Epithelial cell of proximal tubule (primary cell): ENCODE results near the gene VPS8. TPM values are rescaled to one million over a fixed set of nuclear protein-coding genes. Genes with fewer than 3 reads are reported as not detected.

Experiments
- DNase-seq: peaks from one replicate; pipeline ENCODE4 v3.0.0-alpha.2; 2011; ENCODE audit warnings: low read depth
- H3K4me3 ChIP-seq: 2 replicates; pipeline ENCODE4 v1.5.1; 2011; ENCODE audit warnings: low read depth, mild to moderate bottlenecking, low read length
- total RNA-seq: library from RNA; depleted of rRNA; stranded (reverse); fragments of >200 nt; gene quantifications from 2 replicates; pipeline ENCODE4 v1.2.3, GENCODE V29; 2015
- TF ChIP-seq, protein P1 (sequence below): conservative IDR thresholded peaks from 2 replicates; pipeline ENCODE4 v1.5.1; 2012; ENCODE audit warnings: low read depth, mild to moderate bottlenecking, low read length

VPS8 gene
- total RNA-seq, 1 donor from 2014 or later, result 16.7 TPM

DNA sequence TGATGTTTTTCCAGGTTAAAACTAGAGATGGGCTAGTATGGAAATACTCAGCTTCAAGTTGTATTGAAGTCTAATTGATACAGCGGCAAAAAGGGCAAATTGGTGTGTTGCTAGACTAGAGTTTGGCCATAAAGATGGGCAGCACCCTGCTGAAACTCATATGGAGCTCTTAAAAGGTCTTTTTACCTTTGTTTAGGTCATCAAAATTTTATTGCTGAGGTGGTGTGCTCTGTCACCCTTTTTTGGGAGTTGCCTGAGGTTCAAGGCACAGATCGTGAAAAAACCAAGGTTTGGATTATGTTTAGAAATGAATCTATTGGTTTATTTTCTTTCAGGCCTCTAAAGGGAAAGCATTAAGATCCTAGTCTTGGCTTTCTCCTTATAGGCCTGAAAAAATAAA is 38.2 kb downstream of the VPS8 start:
- TF ChIP-seq, protein P1, sequence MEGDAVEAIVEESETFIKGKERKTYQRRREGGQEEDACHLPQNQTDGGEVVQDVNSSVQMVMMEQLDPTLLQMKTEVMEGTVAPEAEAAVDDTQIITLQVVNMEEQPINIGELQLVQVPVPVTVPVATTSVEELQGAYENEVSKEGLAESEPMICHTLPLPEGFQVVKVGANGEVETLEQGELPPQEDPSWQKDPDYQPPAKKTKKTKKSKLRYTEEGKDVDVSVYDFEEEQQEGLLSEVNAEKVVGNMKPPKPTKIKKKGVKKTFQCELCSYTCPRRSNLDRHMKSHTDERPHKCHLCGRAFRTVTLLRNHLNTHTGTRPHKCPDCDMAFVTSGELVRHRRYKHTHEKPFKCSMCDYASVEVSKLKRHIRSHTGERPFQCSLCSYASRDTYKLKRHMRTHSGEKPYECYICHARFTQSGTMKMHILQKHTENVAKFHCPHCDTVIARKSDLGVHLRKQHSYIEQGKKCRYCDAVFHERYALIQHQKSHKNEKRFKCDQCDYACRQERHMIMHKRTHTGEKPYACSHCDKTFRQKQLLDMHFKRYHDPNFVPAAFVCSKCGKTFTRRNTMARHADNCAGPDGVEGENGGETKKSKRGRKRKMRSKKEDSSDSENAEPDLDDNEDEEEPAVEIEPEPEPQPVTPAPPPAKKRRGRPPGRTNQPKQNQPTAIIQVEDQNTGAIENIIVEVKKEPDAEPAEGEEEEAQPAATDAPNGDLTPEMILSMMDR, result no peak
- DNase-seq, result no peak
- no peak overlapping the region for H3K4me3 ChIP-seq

DNA sequence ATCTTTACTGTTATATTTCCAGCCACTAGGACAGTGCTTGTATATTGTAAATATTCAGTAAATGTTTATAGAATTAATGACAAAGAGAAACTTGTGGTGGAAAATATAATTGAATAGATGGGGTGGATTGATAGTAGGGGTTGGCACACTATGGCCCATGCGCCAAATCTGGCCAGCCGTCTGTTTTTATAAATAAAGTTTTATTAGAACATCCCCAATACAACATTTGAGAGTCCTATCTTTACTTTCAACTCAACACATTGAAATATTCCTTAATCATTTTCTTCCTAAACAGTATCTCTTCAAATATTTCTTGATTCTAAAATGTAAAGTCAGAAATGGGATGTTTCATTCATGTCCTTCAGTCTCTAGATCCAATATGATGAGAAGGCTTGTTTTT is 45.1 kb downstream of the VPS8 start:
- H3K4me3 ChIP-seq, result no peak overlapping the region
- DNase-seq, result no peak
- TF ChIP-seq, protein P1, result no peak

DNA sequence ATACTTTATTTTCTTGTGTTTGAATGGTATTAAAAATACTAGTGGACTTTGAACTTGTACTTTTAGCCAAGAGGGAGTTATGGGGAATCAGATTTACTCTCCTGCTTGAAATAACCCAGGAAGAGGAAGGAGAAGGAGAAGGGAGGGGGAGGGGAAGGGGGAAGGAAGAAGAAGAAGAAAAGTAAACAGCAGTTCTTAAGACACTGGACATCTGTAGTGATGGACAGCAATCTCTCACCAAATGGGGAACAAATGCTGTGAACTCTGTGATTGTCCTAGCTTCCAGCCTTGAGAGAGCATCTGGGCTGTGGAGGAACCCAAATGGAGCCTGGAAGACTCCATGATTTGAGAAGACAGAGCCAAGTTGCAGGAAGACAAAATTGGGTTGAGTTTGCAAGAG is 52.0 kb downstream of the VPS8 start:
- TF ChIP-seq, protein P1, result no peak
- no peak for DNase-seq
- no peak overlapping the region for H3K4me3 ChIP-seq

DNA sequence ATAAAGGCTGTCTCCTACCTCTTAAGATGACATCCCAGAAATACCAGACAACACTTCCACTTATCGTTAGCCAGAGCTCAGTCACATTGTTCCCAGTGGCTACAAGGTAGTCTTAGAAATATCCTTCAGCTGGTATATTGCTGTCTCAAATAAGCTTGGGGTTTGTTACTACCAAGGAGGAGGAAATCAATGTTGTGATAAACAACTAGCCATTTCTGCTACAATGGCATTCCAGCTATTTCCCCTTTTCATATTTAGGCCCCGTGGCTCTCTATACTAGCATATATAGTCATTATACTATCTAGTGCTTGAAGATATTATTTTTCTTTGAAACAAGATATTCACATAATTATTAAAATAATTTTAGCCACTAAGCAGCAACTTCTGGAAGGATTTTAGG is 56.5 kb downstream of the VPS8 start:
- no peak overlapping the region for H3K4me3 ChIP-seq
- no peak for DNase-seq
- TF ChIP-seq, protein P1, result no peak

DNA sequence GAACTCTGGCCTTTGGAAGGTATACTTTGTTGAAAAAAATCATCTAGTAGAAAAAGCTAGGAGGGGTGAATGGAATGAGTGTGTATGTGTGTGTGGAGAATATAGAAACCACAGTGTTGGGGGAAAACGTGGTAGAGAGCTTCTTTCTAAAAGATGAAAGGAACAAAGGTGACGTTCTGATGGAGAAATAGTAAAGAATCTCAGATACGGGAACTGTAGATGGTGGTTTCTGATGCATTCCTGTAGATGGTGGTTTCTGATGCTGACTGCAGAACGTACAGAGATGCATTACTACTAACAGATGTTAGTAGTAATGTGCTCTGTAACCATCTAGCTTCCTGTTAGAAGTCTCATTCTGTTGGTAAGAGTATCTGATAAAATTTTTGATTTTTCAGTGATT is 60.2 kb downstream of the VPS8 start:
- DNase-seq, result no peak
- H3K4me3 ChIP-seq, result no peak overlapping the region
- TF ChIP-seq, protein P1, result no peak

DNA sequence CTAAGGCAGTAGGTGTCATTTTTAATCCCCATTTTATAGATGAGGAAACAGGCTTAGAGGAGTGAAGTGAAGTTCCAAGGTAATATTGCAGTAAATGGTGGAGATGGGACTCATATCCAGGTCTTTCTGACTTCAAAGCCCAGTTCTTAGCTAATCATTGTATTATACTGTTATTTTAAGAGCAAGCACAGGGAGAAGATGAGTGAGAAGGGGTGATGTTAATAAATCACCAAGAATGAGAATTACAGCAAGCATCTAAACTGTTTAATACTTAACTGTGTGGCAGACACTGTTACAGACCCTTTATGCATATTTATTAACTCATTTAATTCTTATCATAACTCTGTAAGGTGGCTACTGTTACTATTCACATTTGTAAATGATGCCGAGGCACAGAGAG is 61.2 kb downstream of the VPS8 start:
- H3K4me3 ChIP-seq, result no peak overlapping the region
- peak; percentile 31 for DNase-seq
- TF ChIP-seq, protein P1, result no peak

DNA sequence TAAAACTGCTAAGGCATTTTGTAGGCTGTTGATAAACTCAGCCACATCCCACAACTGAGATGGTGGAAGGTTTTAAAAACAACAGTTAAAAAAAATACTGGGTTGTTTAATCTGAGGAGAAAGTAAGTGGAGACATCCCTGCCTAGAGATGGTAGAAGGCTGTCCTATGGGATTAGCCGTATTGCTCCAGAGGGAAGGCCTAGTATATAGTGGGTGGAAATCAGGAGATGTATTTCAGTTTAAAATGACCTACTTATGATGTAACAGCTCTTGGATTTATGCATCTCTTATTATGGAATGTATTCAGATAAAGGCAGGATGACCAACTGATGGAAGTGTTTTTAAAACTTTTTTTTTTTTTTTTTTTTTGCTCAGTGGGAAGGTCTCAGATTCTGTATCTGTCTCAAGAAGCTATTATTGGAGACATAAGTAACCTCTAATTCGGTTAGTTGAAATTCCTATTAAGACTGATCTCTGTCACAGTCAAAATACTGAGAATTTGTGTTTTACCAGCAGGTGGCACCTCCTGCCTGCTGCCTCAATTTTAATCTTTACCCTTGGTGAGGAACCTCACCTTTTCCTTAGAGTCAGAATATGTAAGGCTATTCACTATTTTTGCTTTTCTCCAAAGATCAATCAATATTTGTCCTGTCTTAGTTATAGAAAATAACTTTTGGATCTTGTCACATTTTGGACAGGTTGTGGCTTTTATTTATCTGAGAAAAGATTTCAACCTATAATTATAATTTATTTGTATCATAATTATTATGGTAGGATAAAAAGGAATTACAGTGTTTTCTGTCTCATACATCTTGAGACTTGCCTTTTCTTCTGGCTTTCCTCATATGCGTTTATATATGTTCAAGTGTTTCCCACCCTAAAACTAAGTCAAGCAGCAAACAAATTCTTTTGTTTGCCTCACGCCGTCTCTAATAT is 63.0 kb downstream of the VPS8 start:
- no peak for DNase-seq
- TF ChIP-seq, protein P1, result peak; percentile 76
- H3K4me3 ChIP-seq, result no peak overlapping the region
